Skeletal muscle satellite cell (primary cell): ENCODE results near the gene EIF1AD.
A peak's percentile ranks its signal among the peaks of the same experiment; 100 is the strongest.
"Not testable (repeated sequence)": the region's sequence is repeated elsewhere in the genome, so short reads cannot be mapped to it uniquely, and the experiment has no call there.

ENCODE experiments used
- H3K27me3 ChIP-seq: 2 replicates; pipeline ENCODE4 v1.7.0; 2013; ENCODE audit warnings: low read length; ENCODE audit not compliant: control insufficient read depth, insufficient read depth
- H3K36me3 ChIP-seq: 2 replicates; pipeline ENCODE4 v1.7.0; 2013; ENCODE audit warnings: mild to moderate bottlenecking, control low read depth, low read length; ENCODE audit not compliant: insufficient read depth
- H3K4me1 ChIP-seq: 2 replicates; pipeline ENCODE4 v1.7.0; 2013; ENCODE audit warnings: low read length; ENCODE audit not compliant: control insufficient read depth, insufficient read depth
- H3K4me2 ChIP-seq: 2 replicates; pipeline ENCODE4 v1.7.0; 2013; ENCODE audit warnings: mild to moderate bottlenecking, low read length
- H3K4me3 ChIP-seq: 2 replicates; pipeline ENCODE4 v1.7.0; 2013; ENCODE audit warnings: low read length
- H3K9ac ChIP-seq: 2 replicates; pipeline ENCODE4 v1.7.0; 2013; ENCODE audit warnings: mild to moderate bottlenecking, low read depth, low read length, moderate library complexity
- H3K9me3 ChIP-seq: replicated peaks from 2 replicates; pipeline ENCODE4 v1.7.0; 2013; ENCODE audit warnings: mild to moderate bottlenecking, control low read depth, low read length

EIF1AD gene

DNA sequence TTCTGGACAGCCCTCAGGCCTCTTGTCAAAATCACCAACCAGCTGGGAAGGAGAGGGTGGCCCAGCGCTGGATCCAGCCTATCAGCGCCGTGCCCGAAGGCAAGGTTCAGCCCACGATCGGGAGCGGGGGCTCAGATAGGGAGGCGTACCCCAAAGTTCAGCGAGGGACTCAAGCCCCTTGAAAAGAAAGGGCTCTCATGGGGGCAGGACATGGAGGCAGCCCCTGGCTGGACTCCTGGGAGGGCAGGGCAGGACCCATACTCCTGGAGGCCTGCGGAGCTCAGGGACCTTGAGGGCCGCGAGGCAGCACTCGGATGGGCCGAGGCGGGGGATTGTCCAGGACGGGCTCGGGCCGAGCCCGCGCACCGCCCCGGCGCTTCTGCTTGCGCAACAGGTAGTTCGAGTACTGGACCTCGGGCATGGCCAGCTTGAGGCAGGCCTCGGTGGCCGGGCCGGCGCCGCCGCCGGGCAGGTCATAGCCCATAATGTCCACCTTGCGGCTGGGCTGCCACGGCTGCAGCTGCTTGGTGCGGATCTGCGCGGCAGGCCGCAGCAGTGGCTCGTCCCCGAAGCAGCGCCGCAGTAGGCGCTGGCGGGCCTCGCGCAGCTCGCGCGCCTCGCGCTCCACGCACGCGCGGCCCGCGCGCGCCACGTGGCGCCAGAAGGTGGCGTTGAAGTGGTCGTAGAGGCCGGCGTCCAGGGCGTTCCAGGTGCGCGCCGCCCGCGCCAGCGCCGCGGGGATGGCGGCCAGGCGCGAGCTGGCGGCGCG lies 40.5 kb upstream of the EIF1AD start:
- Histone ChIP-seq H3K27me3 (no peaks in the 10 kb centered on the region), H3K9ac (no peak overlapping the region)

GRCh38 chr11:66039765-66040164 lies 37.8 kb upstream of the EIF1AD start:
- Histone ChIP-seq H3K4me2 (no peak overlapping the region), H3K9ac (no peak overlapping the region), H3K36me3 (no peaks in the 10 kb centered on the region), H3K4me1 (peaks cover under 1% of the 10 kb centered on the region), H3K9me3 (no peaks in the 10 kb centered on the region), H3K4me3 (no peak overlapping the region), H3K27me3 (no peaks in the 10 kb centered on the region)

More for the DNA sequence above, 40.5 kb upstream of the EIF1AD start:
- no peaks in the 10 kb centered on the region for H3K36me3 ChIP-seq
- peaks cover 4% of the 10 kb centered on the region for H3K4me1 ChIP-seq
- no peak overlapping the region for H3K4me3 ChIP-seq
- H3K4me2 ChIP-seq: no peak overlapping the region
- H3K9me3 ChIP-seq: no peaks in the 10 kb centered on the region

GRCh38 chr11:66037327-66037726 lies 35.4 kb upstream of the EIF1AD start:
- Histone ChIP-seq H3K9me3 (no peaks in the 10 kb centered on the region), H3K36me3 (no peaks in the 10 kb centered on the region), H3K9ac (no peak overlapping the region), H3K4me3 (no peak overlapping the region), H3K27me3 (no peaks in the 10 kb centered on the region), H3K4me2 (no peak overlapping the region), H3K4me1 (no peaks in the 10 kb centered on the region)

- no peak overlapping the region for H3K4me2 ChIP-seq
- no peak overlapping the region for H3K4me3 ChIP-seq
- H3K9me3 ChIP-seq: no peaks in the 10 kb centered on the region
- no peaks in the 10 kb centered on the region for H3K36me3 ChIP-seq
- no peaks in the 10 kb centered on the region for H3K4me1 ChIP-seq
- no peaks in the 10 kb centered on the region for H3K27me3 ChIP-seq
- no peak overlapping the region for H3K9ac ChIP-seq
These were observed 34.4 kb upstream of the EIF1AD start for GRCh38 chr11:66036334-66036710.

- Histone ChIP-seq H3K4me3 (no peak overlapping the region), H3K36me3 (no peaks in the 10 kb centered on the region), H3K9me3 (no peaks in the 10 kb centered on the region), H3K9ac (no peak overlapping the region), H3K4me1 (no peaks in the 10 kb centered on the region), H3K4me2 (no peak overlapping the region), H3K27me3 (no peaks in the 10 kb centered on the region)
These were observed 33.8 kb upstream of the EIF1AD start for GRCh38 chr11:66035653-66036333.

GRCh38 chr11:66032957-66033735 lies 31.2 kb upstream of the EIF1AD start:
- Histone ChIP-seq H3K4me2 (no peak overlapping the region), H3K9ac (no peak overlapping the region), H3K4me3 (no peak overlapping the region), H3K27me3 (no peaks in the 10 kb centered on the region), H3K36me3 (no peaks in the 10 kb centered on the region), H3K9me3 (no peaks in the 10 kb centered on the region), H3K4me1 (no peaks in the 10 kb centered on the region)

DNA sequence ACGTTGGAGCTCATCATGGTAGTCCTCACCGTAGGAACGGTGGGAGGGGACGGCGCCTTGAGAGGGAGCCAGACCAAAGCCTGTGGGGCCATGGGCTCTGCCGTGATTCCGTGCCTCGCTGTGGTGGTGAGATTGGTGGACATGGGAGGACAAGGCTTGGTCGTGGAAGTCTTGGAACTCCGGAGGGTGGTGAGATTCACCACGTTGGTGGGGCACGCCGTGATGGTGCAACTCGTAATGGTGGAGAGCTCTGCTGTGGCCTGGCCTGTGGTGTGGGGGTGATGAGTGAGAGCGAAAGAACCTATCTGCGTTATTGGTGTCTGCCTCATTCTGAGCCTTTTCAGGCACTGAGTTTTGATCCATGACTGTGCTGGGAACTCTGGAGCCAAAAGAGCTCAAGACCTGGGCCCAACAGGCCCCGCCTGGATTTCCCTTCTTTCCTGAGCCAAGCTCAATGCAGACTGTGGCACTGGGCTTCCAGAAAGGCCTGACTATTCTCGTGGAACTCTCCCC lies 24.1 kb upstream of the EIF1AD start, which contains the start of gene CATSPER1:
CATSPER1 (minus strand) TSS at position 463 of the 513 bp plus-strand sequence; CDS start at position 363, 100 bp downstream.
- Histone ChIP-seq H3K4me1 (peaks cover 17% of the 10 kb centered on the region), H3K9ac (no peak within 1 kb of the TSS), H3K4me2 (no peak within 1 kb of the TSS), H3K27me3 (no peaks in the 10 kb centered on the region), H3K9me3 (no peaks in the 10 kb centered on the region), H3K36me3 (no peaks in the 10 kb centered on the region), H3K4me3 (no peak within 1 kb of the TSS)

- not testable (repeated sequence) for H3K4me3 ChIP-seq, H3K9ac ChIP-seq, H3K27me3 ChIP-seq, H3K9me3 ChIP-seq, H3K36me3 ChIP-seq
- Histone ChIP-seq H3K4me1 (peaks cover 29% of the 10 kb centered on the region), H3K4me2 (peak overlapping the region; percentile 84)
These were observed 21.2 kb upstream of the EIF1AD start for GRCh38 chr11:66023186-66023440.

- H3K9ac ChIP-seq: peak overlapping the region; percentile 79
- no peaks in the 10 kb centered on the region for H3K27me3 ChIP-seq
- H3K4me1 ChIP-seq: peaks cover 29% of the 10 kb centered on the region
- H3K36me3 ChIP-seq: no peaks in the 10 kb centered on the region
- H3K4me3 ChIP-seq: peak overlapping the region; percentile 63
- H3K4me2 ChIP-seq: peak overlapping the region; percentile 84
- no peaks in the 10 kb centered on the region for H3K9me3 ChIP-seq
These were observed 20.6 kb upstream of the EIF1AD start for GRCh38 chr11:66022401-66023185.

GRCh38 chr11:66020618-66021357 lies 18.8 kb upstream of the EIF1AD start:
- H3K9ac ChIP-seq: peak overlapping the region; percentile 56

More at GRCh38 chr11:66020618-66021357, 18.8 kb upstream of the EIF1AD start:
- no peaks in the 10 kb centered on the region for H3K27me3 ChIP-seq
- H3K4me1 ChIP-seq: peaks cover 43% of the 10 kb centered on the region
- peak overlapping the region; percentile 41 for H3K4me3 ChIP-seq
- H3K4me2 ChIP-seq: peak overlapping the region; percentile 70
- no peaks in the 10 kb centered on the region for H3K9me3 ChIP-seq
- H3K36me3 ChIP-seq: no peaks in the 10 kb centered on the region
